IMR-90 (cell line): Measurements from ENCODE around the gene FJX1.

Experiments
- CTCF ChIP-seq: conservative IDR thresholded peaks from 2 replicates; pipeline ENCODE4 v1.5.1; 2012; ENCODE audit warnings: mild to moderate bottlenecking, low read depth, low read length, improper control_type of control experiment
- POLR2A ChIP-seq: IDR thresholded peaks from 2 replicates; pipeline ENCODE4 v1.6.1; 2012; ENCODE audit warnings: mild to moderate bottlenecking, low read depth, low read length
- SMC3 ChIP-seq: fragments of 150-350 bp; IDR thresholded peaks from 2 replicates; pipeline ENCODE4 v1.6.1; 2016; ENCODE audit warnings: low read depth, mild to moderate bottlenecking, antibody characterized with exemption, low read length, moderate library complexity

- no peak for TF ChIP-seq CTCF
- no peak for TF ChIP-seq POLR2A
- TF ChIP-seq SMC3: no peak
Observed at GRCh38 chr11:35583843-35584242, 34.4 kb upstream of the FJX1 start.
